ENCODE data around the gene WDFY4.

- no peak for TF ChIP-seq CTCF (conservative IDR thresholded peaks at IDR 0.05)
- TF ChIP-seq EZH2 (IDR thresholded peaks at IDR 0.05; ENCODE audit: low read depth) = no peak
Measured at GRCh38 chr10:48784031-48784430, 99.4 kb downstream of the WDFY4 start.

Data from PC-9 (cell line).